T-helper 1 cell treated with Interleukin-12 subunit alpha and Interleukin-12 subunit beta and Interleukin-4 antibody, amounts not matched to agents 30 μg/mL and 1 μg/mL, for 36 hours (primary cell): ENCODE data around the gene STX16.

ENCODE experiments used
- H3K27ac Mint-ChIP-seq: one replicate; pipeline ENCODE4 v1.8.0; 2021; ENCODE audit warnings: mild to moderate bottlenecking, mixed read lengths
- H3K27me3 Mint-ChIP-seq: one replicate; pipeline ENCODE4 v1.8.0; 2021; ENCODE audit warnings: low read depth, mixed read lengths
- H3K36me3 Mint-ChIP-seq: one replicate; pipeline ENCODE4 v1.8.0; 2021; ENCODE audit warnings: low read depth, mixed read lengths
- H3K4me1 Mint-ChIP-seq: one replicate; pipeline ENCODE4 v1.8.0; 2021; ENCODE audit warnings: low read depth, mixed read lengths
- H3K4me3 Mint-ChIP-seq: one replicate; pipeline ENCODE4 v1.8.0; 2021; ENCODE audit warnings: mild to moderate bottlenecking, moderate library complexity, mixed read lengths
- H3K9me3 Mint-ChIP-seq: one replicate; pipeline ENCODE4 v1.8.0; 2021; ENCODE audit warnings: mixed read lengths

The STX16 gene

DNA sequence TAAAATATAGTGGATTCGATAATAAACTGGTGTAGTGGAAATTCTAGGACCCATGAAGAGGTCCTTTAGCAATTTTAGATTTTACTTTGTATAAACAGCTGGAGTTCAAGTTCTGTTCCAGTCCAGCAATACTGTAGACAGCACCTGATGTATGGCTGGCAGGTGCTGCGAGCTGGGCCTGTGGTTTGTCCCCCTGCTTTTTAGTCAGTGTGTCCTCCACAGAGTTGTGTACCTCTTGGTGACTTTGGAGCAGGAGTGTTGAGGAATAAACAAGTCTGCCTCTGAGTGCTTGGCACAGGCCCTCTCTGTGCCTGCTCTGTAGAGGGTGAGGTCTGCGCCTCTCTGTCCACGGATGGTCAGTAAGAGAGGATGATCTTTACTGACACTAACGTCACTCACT, 13.8 kb downstream of the STX16 start:
- Mint-ChIP-seq H3K27me3 (no peaks in the 10 kb centered on the region), H3K36me3 (peaks cover 38% of the 10 kb centered on the region), H3K4me1 (peaks cover 45% of the 10 kb centered on the region), H3K9me3 (no peaks in the 10 kb centered on the region), H3K4me3 (no peak overlapping the region), H3K27ac (no peak overlapping the region)

DNA sequence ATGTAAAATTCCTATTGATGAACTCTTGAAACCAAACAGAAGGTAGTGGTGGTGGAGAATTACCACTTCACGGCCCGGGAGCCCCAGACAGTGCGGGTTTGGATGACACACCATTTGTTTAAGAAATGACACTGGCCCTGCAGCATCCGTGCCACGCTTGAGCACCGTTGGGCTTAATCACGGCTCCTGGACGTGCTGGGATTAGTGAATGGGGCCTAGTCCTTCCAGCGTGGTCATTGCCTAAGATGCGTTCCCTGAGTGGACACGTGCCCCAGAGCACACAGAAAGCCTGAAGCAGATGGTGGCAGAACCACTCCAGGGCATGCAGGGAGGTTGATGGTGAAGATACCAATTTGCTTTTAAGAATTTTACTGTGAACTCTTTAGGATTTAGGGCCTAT, 14.5 kb downstream of the STX16 start:
- Mint-ChIP-seq H3K4me1 (peaks cover 39% of the 10 kb centered on the region), H3K27me3 (no peaks in the 10 kb centered on the region)

DNA sequence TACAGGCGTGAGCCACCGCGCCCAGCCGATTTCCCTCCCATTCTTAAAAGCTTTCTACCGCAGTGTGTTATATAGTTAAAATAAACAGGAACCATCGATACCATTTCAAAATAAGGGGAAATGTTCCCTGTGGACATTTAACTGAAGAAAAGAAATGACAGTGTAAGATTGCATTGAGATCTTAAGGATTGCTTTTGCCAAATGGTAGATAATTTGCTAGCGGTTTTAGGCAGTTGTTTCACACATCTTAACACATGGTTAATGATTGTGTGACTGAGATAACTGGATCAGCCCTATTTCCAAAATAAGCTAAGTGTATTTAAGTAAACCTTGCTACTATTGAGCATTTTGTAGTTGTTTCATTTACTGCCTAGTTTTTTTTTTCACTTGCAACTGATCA, 15.6 kb downstream of the STX16 start:
- Mint-ChIP-seq H3K4me3 (no peak overlapping the region), H3K27ac (peak overlapping the region; percentile 21), H3K27me3 (no peaks in the 10 kb centered on the region), H3K9me3 (no peaks in the 10 kb centered on the region), H3K36me3 (peaks cover 35% of the 10 kb centered on the region), H3K4me1 (peaks cover 29% of the 10 kb centered on the region)

More for the DNA sequence above, 14.5 kb downstream of the STX16 start:
- Mint-ChIP-seq H3K4me3 (no peak overlapping the region), H3K27ac (no peak overlapping the region), H3K9me3 (no peaks in the 10 kb centered on the region), H3K36me3 (peaks cover 42% of the 10 kb centered on the region)

DNA sequence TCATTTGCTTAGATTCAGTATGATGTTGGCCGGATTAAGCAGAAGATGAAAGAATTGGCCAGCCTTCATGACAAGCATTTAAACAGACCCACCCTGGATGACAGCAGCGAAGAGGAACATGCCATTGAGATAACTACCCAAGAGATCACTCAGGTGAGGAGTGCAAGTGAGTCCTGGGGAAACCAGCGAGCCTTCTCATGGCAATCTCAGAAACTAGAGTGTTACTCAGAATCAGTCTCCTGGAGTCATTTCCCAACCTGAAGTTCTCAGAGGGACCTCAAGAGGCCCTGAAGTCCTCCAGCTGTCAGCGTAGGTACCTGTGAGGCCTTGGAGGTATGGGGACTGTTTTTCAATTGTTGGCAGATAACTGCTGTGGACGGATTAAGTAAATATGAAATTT, 16.9 kb downstream of the STX16 start:
- Mint-ChIP-seq H3K27me3 (no peaks in the 10 kb centered on the region), H3K36me3 (peaks cover 30% of the 10 kb centered on the region), H3K4me1 (peaks cover 22% of the 10 kb centered on the region), H3K27ac (no peak overlapping the region), H3K9me3 (no peaks in the 10 kb centered on the region), H3K4me3 (no peak overlapping the region)

DNA sequence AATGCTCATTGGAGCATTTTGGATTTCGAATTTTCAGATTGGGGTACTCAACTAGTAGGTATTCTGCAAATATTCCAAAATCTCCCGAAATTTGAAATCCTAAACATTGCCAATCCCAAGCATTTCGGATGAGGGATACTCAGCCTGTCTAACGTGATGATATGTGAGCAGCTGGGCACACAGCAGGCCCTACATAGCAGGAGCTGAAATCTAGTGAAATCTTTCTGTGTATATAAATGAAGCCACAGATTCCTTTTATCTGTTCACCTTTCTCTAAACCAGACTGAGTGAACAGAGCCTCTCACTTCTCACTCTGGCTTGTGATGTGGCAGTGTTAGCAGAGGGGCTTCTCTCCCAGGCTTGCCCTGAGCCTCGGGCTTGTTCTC, 17.8 kb downstream of the STX16 start:
- Mint-ChIP-seq H3K9me3 (no peaks in the 10 kb centered on the region), H3K27me3 (no peaks in the 10 kb centered on the region), H3K36me3 (peaks cover 33% of the 10 kb centered on the region), H3K4me1 (peaks cover 16% of the 10 kb centered on the region), H3K4me3 (no peak overlapping the region), H3K27ac (no peak overlapping the region)

DNA sequence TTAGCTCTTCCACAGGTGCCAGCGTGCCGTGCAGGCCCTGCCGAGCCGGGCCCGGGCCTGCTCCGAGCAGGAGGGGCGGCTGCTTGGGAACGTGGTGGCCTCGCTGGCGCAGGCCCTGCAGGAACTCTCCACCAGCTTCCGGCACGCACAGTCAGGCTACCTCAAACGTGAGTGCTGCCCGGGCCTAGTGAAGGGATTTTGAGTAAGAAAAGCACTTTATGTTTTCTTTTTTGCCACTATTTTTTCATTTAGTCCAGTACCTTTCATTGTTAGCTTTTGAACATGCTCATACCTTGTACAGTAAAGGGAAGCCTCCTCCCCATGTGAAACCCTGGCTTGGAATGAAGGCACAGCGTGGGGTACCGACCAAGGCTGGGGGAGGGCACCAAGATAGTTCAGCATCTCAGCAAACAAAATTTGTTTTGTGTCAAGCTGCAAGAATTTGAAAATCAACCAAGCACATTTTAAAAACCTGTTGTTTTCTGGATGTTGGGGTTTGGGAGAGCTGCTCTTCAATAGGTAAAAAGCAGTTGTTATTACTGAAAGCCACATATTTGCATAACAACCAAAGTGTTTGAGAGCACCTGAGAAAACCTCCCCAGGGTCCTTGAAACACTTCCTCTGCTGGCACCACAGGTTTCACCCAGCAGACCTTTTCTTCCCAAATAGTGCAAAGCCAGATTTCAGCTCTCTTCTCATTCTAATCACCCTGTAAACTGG, 18.4 kb downstream of the STX16 start:
- H3K27me3 Mint-ChIP-seq = no peaks in the 10 kb centered on the region
- H3K27ac Mint-ChIP-seq = no peak overlapping the region
- H3K36me3 Mint-ChIP-seq = peaks cover 34% of the 10 kb centered on the region
- peaks cover 16% of the 10 kb centered on the region for H3K4me1 Mint-ChIP-seq
- no peak overlapping the region for H3K4me3 Mint-ChIP-seq
- no peaks in the 10 kb centered on the region for H3K9me3 Mint-ChIP-seq

DNA sequence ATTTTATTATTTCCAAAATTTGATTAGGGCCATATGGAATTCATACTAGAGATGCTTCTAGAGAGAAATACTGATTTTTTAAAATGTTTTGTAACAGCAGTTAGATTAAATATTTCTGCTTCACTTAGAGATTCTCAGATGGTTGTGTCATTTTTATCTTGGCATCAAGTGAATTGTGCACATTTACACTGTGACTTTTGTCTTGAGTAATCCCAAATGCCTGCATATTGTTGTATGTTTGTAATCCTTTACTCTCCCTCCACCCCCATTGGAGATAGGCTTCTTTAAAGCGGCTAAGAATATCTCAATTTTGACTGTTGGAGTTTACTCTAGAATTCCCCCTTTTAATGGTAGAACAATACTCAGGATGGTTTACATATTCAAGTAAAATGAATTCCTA, 19.0 kb downstream of the STX16 start:
- Mint-ChIP-seq H3K27ac (no peak overlapping the region), H3K9me3 (no peaks in the 10 kb centered on the region), H3K4me1 (peaks cover 13% of the 10 kb centered on the region), H3K36me3 (peaks cover 34% of the 10 kb centered on the region), H3K4me3 (no peak overlapping the region), H3K27me3 (no peaks in the 10 kb centered on the region)

DNA sequence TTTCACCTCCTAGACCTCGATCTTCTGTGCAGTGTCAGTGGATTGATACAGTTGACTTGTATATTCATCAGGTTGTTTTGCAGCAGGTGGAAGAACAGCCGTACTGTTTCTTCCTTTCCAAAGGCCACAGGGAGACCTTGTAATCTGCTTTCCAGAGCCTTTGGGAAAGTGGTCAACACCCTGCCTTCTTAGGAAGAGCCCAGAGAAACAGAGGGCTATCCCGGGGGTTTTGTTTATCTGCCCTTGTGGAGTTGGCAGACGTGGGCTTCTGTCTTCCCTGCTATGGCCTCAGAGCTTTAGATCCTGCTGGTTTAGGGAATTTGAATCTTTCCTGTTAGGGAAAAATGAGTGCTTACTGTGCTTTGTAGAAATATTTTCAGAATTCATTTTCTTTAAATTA, 19.6 kb downstream of the STX16 start:
- Mint-ChIP-seq H3K36me3 (peaks cover 39% of the 10 kb centered on the region), H3K27me3 (no peaks in the 10 kb centered on the region), H3K4me1 (peaks cover 11% of the 10 kb centered on the region), H3K4me3 (no peak overlapping the region), H3K9me3 (no peaks in the 10 kb centered on the region), H3K27ac (no peak overlapping the region)

DNA sequence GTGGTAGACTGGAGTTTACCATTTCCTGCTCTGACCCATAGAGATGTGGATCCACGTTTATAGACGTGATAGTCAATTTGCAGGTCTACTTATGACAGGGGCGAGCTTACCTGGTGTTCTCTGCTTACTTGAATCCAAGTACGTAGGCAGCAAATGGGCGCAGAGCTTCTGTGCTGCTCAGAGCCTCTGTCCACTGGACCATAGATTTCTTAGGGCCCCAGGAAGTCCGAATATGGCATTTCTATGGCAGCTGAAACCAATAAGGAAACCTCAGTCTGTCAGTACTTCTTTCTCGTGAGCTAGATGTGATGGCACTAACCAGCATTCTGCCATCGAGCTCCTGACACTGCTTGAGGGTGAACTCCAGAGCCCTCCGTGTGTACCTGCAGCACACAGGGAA, 22.0 kb downstream of the STX16 start:
- H3K27me3 Mint-ChIP-seq = no peaks in the 10 kb centered on the region
- no peaks in the 10 kb centered on the region for H3K9me3 Mint-ChIP-seq
- H3K4me1 Mint-ChIP-seq = peaks cover 2% of the 10 kb centered on the region
- peaks cover 37% of the 10 kb centered on the region for H3K36me3 Mint-ChIP-seq
- H3K4me3 Mint-ChIP-seq = no peak overlapping the region
- H3K27ac Mint-ChIP-seq = no peak overlapping the region

DNA sequence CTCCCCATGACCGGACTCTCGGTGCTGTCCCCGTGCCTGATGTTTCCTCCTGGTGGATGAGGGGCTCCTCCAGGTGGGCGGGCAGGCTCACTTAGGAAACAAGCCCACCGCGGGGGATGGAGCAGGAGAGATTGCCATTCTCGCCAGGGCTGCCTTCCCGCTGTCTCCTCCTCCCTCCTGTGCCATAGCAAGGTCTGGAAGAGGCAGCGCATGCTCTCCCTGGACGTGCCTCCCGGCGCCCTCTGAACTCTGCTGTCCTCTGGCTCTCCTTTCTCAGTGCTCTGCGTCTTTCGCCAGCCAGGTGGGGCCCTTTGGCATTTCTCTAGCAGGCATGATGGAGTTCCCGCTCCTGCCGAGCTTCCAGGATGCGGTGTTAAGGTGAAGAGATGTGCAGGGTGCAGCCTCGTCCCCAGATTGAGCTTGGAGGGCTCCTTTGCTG, 24.1 kb downstream of the STX16 start:
- Mint-ChIP-seq H3K9me3 (no peaks in the 10 kb centered on the region), H3K4me1 (peaks cover 2% of the 10 kb centered on the region), H3K36me3 (peaks cover 41% of the 10 kb centered on the region), H3K27ac (no peak overlapping the region), H3K27me3 (no peaks in the 10 kb centered on the region), H3K4me3 (no peak overlapping the region)

DNA sequence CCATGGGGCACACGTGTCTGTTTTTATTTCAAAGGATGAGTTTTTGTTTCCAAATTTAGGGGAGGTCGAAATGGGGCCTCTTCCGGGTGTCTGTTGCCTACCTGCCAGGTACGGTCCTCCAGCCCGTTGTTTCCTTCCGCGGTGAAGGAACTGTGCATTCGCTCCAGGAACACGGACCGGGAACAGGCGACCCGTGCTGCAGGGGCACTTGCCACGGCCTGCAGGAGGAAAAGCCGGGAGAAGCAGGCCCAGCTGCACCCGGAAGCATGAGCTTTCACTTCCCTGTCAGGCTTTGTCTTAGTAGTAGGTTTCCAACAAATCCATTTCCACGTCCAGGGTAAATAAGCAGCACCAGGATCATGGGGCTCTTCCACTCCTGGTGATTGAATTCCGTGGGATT, 24.6 kb downstream of the STX16 start:
- Mint-ChIP-seq H3K9me3 (no peaks in the 10 kb centered on the region), H3K4me1 (peaks cover 2% of the 10 kb centered on the region), H3K27ac (no peak overlapping the region), H3K27me3 (no peaks in the 10 kb centered on the region), H3K36me3 (peaks cover 38% of the 10 kb centered on the region), H3K4me3 (no peak overlapping the region)

DNA sequence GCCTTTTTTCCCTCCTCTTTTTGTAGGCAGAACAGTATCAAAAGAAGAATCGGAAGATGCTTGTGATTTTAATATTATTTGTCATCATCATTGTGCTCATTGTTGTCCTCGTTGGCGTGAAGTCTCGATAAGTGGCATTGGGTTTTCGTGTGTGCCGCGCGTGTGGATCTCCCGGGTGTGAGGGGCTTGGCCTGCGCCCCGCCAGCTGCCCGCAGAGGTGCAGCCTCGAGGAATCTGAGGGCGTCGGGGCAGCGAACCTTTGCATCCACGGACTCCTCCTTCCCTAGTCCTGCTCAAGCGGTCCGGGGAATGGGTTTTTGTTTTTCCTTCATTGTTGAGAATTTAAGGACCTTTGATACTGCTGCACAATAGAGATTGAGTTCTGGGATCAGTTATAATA, 25.1 kb downstream of the STX16 start:
- Mint-ChIP-seq H3K36me3 (peaks cover 38% of the 10 kb centered on the region), H3K4me3 (no peak overlapping the region), H3K4me1 (peaks cover 2% of the 10 kb centered on the region), H3K9me3 (no peaks in the 10 kb centered on the region), H3K27me3 (no peaks in the 10 kb centered on the region), H3K27ac (no peak overlapping the region)

DNA sequence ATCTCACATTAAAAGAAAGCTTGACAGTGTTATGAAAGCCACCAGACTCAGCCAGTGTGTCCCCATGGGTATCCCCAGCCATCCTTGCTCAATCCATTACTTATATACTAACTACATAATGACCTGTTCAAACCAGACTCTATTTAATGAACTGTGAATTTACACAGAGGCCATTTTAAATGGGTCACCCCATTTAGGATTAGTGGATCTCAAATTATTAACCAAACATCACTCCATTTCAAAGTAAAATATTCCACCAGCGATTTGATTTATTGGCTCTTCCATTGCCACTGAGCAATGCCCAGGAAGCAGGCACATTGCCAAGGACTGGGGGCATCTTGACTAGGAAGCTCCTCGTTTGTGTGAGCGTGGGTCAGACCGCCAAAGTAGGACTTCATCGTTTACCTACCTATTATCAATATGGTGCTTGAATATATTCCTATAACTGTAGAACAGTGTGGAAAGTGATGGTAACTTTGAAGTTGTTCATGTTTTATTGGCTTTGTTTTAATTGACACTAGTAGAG, 26.1 kb downstream of the STX16 start:
- Mint-ChIP-seq H3K4me3 (no peak overlapping the region), H3K36me3 (peaks cover 38% of the 10 kb centered on the region), H3K27me3 (no peaks in the 10 kb centered on the region), H3K4me1 (peaks cover 2% of the 10 kb centered on the region), H3K27ac (no peak overlapping the region), H3K9me3 (no peaks in the 10 kb centered on the region)

DNA sequence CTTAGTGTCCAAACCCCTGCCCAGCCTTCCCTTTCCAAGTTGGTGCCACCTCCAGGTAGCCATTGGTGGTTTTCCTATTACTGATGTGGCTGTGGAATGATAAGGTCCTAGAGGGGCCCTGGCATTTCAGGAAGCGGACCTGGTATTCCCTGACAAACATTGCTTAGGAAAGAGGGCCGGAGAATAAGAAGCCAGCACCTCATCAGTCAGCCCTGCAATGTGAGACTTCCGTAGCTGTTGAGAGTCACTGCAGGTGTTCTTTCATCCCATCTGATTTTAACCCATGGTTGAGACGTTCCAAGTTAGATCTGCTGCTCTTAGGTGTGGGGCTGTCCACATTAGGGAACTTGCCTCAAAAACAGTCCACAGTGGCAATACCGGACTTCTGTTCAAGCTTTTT, 26.7 kb downstream of the STX16 start:
- Mint-ChIP-seq H3K4me1 (peaks cover 2% of the 10 kb centered on the region), H3K36me3 (peaks cover 38% of the 10 kb centered on the region), H3K27ac (no peak overlapping the region), H3K9me3 (no peaks in the 10 kb centered on the region), H3K27me3 (no peaks in the 10 kb centered on the region), H3K4me3 (no peak overlapping the region)

DNA sequence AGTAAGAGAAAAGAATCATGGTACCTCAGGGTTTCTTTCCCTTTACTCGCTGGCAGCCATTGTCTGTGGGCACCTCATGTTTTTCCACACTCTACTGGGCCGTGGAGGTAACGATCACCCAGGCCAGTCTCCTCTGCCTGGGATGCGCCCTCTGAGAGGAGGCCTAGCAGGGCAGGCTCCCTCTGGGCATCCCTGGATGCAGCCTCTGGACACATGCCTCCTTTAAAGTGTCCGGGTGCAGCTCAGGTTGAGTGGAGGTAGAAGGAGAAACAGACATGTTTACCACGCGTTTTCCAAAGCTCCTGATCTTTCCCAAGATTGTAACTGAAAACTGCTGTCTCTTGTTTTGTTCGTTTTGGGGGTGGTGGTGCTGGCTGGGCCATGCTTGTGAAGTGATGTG, 27.7 kb downstream of the STX16 start:
- Mint-ChIP-seq H3K27me3 (no peaks in the 10 kb centered on the region), H3K9me3 (no peaks in the 10 kb centered on the region), H3K4me1 (peaks cover 2% of the 10 kb centered on the region), H3K27ac (no peak overlapping the region), H3K4me3 (no peak overlapping the region), H3K36me3 (peaks cover 30% of the 10 kb centered on the region)
